Cardiac muscle cell (in vitro differentiated cells and primary cell): ENCODE results near the gene TAAR2. TPM values are rescaled to one million over a fixed set of nuclear protein-coding genes. Genes with fewer than 3 reads are reported as not detected.

Experiments used
- DNase-seq, 2 donors: peaks; one replicate each; pipeline versions ENCODE4 v3.0.0 to v3.0.0-alpha.2; 2010 to 2017; ENCODE audit warnings: low read depth in 1 of 2, low spot score in 1 of 2
- H3K27ac ChIP-seq: fragments of 200-600 bp; sonication (generic); 2 replicates; pipeline ENCODE4 v1.5.1; 2016
- H3K27me3 ChIP-seq: fragments of 200-600 bp; sonication (generic); 2 replicates; pipeline ENCODE4 v1.6.0; 2016; ENCODE audit warnings: control low read depth
- H3K36me3 ChIP-seq: fragments of 200-600 bp; sonication (generic); 2 replicates; pipeline ENCODE4 v1.5.1; 2016; ENCODE audit warnings: control low read depth
- H3K4me1 ChIP-seq: fragments of 200-600 bp; sonication (generic); 2 replicates; pipeline ENCODE4 v1.8.1; 2017; ENCODE audit warnings: low read depth, mild to moderate bottlenecking, mixed run types
- H3K4me3 ChIP-seq: fragments of 200-600 bp; sonication (generic); 2 replicates; pipeline ENCODE4 v1.5.1; 2016; ENCODE audit warnings: mild to moderate bottlenecking
- H3K9me3 ChIP-seq: fragments of 200-600 bp; sonication (generic); 2 replicates; pipeline ENCODE4 v1.5.1; 2017; ENCODE audit warnings: low read depth, mild to moderate bottlenecking, control low read depth
- CTCF ChIP-seq: IDR thresholded peaks from 2 replicates; pipeline ENCODE4 v1.5.1; 2012; ENCODE audit warnings: low read depth, mild to moderate bottlenecking, low read length
- polyA plus RNA-seq: library from polyadenylated mRNA; unstranded; fragments of >200 nt; fragmentation: Nextera tagmentation; extraction: Ambion mirVana; gene quantifications from 2 replicates; pipeline ENCODE4 v1.2.1, GENCODE V29; 2016
- total RNA-seq: library from RNA; depleted of rRNA; stranded (reverse); fragments of >200 nt; gene quantifications from 2 replicates; pipeline ENCODE4 v1.2.3, GENCODE V29; 2016

The TAAR2 gene
- total and polyA plus RNA-seq, 2 experiments from 2014 or later, result not detected

- H3K27me3 ChIP-seq, result no peaks in the 10 kb centered on the region
- H3K27ac ChIP-seq, result no peak overlapping the region
- H3K36me3 ChIP-seq, result no peaks in the 10 kb centered on the region
- H3K4me3 ChIP-seq, result no peak overlapping the region
- H3K9me3 ChIP-seq, result no peaks in the 10 kb centered on the region
- no peaks in the 10 kb centered on the region for H3K4me1 ChIP-seq
- TF ChIP-seq CTCF, result no peak
- DNase-seq, result no peak
Measured at GRCh38 chr6:132634796-132635195, 10.7 kb upstream of the TAAR2 start.

GRCh38 chr6:132633362-132633761, 9.3 kb upstream of the TAAR2 start:
- Histone ChIP-seq H3K27me3 (no peaks in the 10 kb centered on the region), H3K27ac (no peak overlapping the region), H3K4me3 (no peak overlapping the region), H3K36me3 (no peaks in the 10 kb centered on the region), H3K4me1 (no peaks in the 10 kb centered on the region), H3K9me3 (no peaks in the 10 kb centered on the region)
- no peak for DNase-seq
- TF ChIP-seq CTCF, result no peak

- no peak for DNase-seq
- no peak for TF ChIP-seq CTCF
- no peaks in the 10 kb centered on the region for H3K36me3 ChIP-seq
- H3K4me3 ChIP-seq, result no peak overlapping the region
- no peak overlapping the region for H3K27ac ChIP-seq
- no peaks in the 10 kb centered on the region for H3K9me3 ChIP-seq
- no peaks in the 10 kb centered on the region for H3K4me1 ChIP-seq
- H3K27me3 ChIP-seq, result no peaks in the 10 kb centered on the region
Measured at GRCh38 chr6:132623106-132623845, 799 bp downstream of the TAAR2 start.

- Histone ChIP-seq H3K27me3 (no peaks in the 10 kb centered on the region), H3K9me3 (no peaks in the 10 kb centered on the region), H3K4me3 (no peak overlapping the region), H3K27ac (no peak overlapping the region), H3K36me3 (no peaks in the 10 kb centered on the region), H3K4me1 (no peaks in the 10 kb centered on the region)
- DNase-seq, result no peak
- no peak for TF ChIP-seq CTCF
Measured at GRCh38 chr6:132616677-132617076, 7.4 kb downstream of the TAAR2 start.

- Histone ChIP-seq H3K36me3 (no peaks in the 10 kb centered on the region), H3K27ac (no peak overlapping the region), H3K4me3 (no peak overlapping the region), H3K4me1 (no peaks in the 10 kb centered on the region), H3K27me3 (no peaks in the 10 kb centered on the region), H3K9me3 (no peaks in the 10 kb centered on the region)
- TF ChIP-seq CTCF, result no peak
- DNase-seq, result no peak
Measured at GRCh38 chr6:132614554-132614953, 9.5 kb downstream of the TAAR2 start.
